ENCODE data around the gene SRP68.
"Not testable (repeated sequence)": the region's sequence is repeated elsewhere in the genome, so short reads cannot be mapped to it uniquely, and the experiment has no call there.

The SRP68 gene

DNA sequence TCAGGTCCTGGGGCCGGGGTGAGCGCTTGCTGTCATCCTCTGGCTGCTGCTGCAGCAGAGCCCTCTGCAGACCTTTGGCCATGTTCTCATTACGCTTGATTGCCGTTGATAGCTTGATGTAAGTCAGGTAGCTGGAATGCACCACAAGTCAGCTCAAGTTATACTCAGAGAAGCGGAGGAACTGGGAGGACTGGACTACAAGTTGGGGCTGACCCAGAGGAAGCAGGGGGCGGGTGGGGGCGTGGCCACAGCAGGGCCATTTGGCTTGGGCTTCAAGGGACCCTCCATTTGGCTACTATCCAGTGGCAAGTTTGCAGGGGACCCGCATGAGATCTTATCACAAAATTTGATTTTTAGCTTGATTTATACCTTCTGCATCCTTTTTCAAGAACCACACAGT lies 26.3 kb downstream of the SRP68 start:
- no peak for DNase-seq

DNA sequence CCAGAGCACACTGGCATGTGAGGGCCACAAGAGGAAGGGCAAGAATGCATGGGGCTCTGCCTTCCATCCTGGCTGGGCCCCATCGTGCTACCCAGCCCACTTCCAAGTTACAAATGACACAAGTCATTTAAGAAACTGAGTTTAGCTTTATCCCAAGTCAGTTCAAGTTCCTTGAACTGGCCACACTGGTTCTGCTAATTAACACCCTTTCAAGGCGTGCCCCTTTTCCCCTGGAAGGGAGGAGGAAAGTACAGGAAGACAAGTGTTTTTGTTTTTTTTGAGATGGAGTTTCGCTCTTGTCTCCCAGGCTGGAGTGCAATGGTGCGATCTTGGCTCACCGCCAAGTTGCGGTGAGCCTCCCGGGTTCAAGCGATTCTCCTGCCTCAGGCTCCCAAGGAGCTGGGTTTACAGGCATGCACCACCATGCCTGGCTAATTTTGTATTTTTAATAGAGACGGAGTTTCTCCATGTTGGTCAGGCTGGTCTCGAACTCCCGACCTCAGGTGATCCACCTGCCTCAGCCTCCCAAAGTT lies 27.8 kb downstream of the SRP68 start:
- not testable (repeated sequence) for DNase-seq

DNA sequence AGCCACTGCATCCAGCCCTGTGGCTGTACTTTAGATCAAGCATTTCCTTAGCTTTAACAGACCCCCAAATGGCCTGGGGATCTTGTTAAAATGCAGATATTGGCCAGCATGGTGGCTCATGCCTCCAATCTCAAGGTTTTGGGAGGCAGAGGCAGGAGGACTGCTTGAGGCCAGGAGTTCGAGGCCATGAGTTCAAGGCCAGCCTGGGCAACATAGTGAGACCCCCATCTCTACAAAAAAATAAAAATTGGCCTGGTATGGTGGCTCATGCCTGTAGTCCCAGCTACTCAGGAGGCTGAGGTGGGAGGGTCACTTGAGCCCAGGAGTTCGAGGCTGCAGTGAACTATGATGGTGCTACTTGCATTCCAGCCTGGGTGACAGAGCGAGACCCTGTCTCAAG lies 29.4 kb downstream of the SRP68 start:
- not testable (repeated sequence) for DNase-seq

DNA sequence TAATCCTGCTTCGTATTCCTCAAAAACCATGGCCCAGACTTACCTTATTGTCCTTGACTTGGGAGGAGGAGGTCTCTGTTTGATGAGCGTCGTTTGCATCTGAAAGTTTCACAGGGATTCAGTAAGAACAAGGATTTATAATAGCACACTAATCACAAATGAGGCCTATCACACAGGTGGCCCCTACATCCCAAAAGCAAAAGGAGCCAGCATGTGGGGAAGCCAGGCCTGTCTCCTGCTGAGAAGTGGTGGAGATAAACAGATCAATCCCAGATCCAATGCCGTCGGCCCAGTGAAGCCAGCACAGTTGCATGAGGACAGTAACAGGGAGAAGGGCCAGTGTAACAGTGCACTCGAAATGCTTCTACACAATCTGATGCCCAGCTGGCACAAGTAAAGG lies 31.9 kb downstream of the SRP68 start:
- no peak for DNase-seq

DNA sequence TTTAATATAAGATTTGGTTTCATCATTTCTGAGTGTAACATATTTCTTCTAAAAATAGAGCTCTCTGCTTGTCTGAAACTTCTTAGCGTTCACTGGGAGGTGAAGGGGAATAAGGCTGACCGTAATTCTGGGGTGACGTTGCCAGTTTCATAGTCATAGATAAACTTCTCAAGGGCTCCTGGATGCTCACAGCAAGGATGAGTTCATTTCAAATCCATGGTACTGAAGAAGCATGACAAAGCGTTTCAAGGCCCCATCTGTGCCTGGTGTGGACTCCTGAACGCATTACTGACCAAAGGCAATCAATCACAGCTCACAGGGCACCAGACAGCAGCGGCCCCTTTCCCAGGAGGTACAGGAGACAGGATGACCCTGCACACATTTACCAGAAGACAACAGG lies 33.2 kb downstream of the SRP68 start:
- DNase-seq, result no peak

DNA sequence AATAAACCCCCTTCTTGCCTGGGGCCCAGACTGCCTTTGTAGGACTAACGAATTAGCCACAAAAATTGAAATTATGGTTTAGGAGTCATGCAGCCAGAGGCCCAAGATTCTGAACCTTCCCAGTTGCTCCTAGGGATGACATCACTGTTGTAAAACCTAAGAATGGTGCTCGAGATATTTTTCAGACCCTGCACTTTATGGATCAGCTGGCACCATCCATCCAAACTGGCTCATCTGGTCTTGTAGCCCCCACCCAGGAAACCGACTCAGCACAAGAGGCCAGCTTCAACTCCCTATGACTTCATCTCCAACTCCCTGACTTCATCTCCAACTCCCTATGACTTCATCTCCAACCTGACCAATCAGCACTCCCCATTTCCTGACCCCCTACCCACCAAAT lies 34.3 kb downstream of the SRP68 start:
- DNase-seq, result no peak

DNA sequence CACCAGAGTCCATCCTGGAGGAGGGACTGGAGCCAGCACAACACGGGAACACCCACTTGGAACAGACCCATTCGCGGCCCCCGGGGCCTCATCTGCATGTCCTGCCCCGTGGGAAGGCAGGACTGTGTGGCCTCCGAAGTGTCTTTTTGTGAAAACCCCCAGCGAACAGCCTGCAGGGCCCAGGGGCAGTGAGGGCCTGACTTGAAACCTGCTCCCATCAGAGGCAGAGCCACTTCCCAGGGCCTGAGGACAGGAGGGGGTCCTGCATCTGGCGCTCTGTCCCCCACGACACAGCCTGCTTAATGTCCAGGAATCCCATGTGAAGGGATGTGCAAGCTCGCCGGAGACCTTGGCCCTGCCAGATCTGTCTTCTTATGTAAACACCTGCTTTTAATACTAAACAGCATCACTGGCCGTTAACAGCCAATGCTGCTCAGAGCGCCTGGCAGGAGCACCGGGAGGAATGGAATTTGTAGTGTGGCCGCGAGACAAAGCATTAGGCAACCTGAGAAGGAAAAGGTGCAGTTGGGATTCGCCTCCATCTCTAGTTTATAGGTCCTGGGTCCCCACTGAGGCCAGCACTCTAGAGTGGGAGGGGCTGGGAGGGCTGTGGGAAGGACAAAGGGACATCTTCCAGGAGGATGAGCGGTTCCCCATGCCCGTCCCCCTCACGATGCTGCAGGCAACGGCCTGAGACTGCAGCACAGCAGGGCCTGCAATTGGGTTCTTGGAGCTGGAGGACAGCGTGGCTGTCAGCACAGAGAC lies 35.6 kb downstream of the SRP68 start:
- no peak for DNase-seq

DNA sequence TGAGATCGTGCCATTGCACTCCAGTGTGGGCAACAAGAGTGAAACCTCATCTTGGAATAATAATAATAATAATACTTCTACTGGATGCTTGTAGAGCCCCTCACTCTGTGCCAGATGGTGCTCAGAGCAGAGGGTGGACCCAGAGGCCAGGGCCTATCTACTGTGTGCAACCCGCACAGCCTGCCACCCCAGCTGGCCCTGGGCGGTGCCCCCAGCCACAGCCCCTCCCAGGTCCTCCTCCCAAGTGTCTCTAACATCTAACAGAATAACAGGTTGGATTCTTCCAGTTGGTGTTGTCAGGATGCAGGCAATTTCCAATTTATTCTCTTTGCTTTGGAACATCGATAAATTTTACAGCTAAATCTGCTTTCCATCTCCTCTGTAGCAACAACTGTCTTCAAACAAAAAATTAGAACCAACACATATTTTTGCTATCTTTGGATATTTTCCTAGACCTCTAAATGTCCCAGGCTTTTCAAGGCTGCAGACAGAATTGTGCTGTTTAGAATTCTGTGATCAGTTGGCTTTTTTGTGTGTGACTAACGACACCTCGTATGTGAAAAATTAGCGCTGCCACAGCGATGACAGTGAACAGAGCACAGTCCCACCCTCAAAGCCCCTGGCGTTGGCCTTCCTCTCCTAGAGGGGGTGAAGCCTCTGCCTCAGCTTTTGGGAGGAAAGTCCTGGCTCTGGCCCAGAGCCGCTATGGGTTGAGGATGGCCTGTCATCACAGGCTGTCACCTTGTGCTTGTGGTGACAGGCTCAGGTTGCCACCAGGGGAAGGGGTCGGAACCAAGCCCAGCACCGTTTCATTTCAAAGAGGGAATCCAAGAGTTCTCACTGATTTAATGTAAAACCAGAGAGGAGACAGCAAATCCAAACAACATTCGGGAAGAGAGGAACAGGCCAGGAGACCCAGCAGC lies 37.6 kb downstream of the SRP68 start:
- DNase-seq, result no peak

DNA sequence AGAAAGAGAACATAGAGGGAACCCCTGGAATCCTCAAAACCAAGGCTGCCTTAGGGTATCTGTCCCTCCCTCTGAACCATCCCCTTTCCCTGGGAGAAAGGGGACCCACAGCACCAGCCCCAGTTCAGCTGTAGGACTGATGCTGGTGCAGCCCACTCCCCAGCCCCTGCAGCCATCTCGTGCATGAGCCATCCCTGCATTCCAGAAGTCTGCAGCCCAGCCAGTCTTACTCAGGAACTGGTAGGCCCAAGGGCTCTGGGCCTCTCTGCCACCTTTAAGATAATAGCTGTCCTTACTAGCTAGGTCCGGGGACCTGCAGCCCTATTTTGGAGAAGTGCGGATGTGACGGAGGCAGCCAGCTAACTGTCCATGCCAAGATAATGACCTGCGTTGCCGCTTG lies 39.2 kb downstream of the SRP68 start:
- DNase-seq, result no peak

DNA sequence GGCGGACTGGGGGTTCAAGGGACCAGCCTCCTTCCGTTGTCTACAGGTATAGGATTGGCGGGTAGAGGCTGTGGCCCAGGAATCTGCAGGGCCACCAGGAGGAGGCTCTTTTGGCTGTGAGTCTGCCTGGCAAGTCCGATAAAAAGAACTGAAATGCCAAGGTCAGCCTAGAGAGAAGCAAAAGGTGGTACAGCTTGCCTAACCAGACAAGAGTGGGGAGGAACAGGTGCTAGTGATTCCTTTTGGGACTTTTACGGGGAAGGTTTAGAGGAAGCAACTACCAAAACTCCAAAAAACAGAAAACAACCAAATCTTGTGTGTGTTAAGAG lies 39.6 kb downstream of the SRP68 start:
- DNase-seq, result no peak

DNA sequence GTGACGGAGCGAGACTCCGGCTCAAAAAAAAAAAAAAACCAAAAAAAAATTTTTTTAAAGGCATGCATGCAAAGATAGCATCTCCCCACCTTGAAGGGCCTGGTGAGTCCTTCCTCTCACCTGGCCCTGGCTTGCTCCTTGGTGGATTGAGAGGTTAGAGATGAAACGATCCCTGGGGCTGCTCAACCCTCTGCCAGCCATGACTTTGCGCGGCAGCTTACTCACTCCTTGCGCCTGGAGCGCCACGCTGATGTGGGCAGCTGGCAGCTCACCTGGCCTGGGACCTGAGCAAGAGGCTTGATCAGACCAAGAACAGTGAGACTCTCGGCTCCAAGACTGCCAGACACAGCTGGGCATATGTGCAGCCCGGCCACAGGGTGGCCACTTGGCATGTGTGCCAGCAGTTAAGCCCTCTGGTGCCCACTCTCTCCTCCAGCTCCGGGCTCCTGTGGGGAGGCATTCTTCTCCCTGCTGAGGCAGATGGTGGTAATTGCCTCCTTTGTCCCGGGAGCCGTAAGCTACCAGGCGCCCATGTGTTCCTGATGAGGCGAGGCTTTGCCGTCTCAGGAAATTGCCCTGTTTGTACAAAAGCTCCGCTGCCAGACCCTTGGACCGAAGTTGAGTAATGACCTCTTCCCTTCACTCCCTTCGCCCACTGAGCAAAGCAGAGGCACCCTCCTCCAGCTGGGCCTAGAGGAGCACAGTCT lies 40.1 kb downstream of the SRP68 start:
- DNase-seq, result peak in 1 of 56 donors; percentile 17

DNA sequence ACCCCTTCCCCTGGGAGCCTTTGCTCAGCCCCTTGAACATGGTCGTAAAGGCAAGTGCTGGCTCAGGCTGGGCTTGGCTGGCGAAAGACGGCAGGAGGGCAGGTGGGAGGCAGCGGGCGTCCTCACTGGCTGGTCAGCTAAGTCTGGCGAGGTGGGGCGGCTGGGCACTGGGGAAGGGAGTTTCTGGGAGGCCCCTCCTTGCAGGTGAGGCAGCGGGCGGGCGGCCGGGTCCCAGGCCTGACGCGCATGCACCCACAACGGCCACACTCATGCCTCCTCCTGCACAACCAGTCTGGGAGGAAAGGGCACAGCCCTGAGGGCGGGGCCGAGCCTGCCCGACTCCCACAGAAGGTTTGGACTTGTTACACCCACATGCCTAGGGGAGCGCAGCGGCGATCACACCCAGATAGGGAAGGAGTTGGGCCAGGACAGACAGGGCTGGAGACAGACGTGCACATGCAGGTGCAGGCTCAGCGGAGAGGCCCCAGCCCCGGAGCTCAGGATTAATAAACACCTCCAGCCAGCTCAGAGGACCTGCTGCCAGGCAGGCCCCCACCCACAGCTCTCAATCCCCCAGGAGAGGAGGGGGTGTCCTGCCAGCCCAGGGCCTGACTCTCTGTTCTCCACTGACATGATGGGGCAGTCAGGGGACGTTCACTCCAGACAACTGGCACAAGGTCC lies 45.0 kb downstream of the SRP68 start, which contains the start of gene EVPL:
Gene EVPL (minus strand): TSS at position 148 of the 681 bp plus-strand sequence. CDS start 108 bp downstream, at position 40.
- no peak for DNase-seq

DNA sequence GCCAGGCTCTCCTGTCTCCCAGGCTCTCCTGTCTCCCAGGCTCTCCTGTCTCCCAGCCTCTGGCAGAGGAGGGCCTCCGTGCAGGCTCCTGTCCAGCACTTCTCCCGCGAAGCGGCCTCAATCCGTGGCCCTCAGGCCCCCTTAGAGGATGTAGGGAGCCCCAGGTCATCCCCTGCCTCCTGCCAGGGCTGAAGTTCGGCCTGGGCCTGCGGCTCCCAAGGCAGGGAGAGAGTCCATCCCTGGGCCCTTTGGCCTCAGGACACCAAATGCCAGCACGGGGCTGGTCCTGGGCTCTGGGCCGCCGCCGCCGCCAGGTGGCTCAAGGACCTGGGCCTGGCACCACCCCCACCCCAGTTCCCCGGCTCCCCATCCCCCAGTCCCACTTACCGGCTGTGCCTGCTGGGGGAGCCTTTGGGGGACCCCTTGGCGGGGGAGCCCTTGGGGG lies 45.6 kb downstream of the SRP68 start:
- no peak for DNase-seq

DNA sequence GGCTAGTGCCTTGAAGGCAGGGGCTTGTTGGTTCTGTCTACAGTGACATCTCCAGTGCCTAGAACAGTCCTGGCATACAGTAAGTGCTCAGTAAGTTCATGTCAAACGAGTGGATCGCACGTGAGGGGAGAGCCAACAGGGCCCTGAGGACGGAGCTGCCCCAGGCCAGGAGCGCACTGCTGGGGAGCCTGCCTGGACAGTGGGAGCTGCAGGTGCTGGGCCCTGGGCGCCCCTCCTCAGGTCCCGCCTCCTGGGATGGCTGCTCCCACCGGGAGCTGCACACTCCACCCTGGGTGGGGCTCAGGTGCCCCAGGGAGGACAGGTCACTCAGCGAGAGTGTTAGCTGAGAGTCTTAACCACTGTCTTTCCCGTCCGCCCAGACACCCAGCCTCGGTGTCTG lies 47.0 kb downstream of the SRP68 start:
- no peak for DNase-seq

DNA sequence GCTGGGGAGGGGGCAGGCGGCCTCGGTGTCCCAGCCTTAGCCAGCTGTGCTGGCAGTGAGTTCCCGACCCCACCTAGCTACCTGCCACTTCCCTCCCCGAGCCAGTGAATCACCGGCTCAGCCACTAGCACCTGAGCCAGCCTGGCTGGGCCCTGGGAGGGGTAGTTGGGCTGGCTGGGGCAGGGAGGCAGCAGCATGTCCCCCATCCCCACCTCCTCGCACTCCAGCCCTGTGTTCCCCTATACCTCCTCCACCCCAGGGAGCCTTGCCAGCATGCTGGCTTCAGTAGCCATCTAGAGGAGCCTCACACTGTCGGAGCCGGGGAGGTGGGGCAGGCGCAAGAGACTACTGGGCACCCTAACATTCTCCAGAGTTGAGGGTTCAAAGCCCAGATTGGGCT lies 48.0 kb downstream of the SRP68 start:
- no peak for DNase-seq

DNA sequence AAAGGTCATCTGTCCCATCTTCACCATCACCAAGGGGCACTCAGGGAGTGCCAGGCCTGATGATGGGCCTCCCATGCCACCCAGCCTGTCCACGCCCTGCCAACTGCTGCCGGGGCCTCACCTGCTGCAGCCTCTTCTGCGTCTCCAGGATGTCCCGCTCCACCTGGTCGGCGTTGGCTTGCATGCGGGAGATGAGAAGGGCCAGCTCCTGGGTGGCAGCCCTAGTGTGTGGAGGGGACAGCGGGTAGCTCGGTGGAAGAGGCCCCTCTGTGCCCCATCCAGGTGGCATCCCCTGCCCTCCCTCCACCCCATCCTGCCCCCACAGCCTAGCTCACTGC lies 48.4 kb downstream of the SRP68 start:
- no peak for DNase-seq

DNA sequence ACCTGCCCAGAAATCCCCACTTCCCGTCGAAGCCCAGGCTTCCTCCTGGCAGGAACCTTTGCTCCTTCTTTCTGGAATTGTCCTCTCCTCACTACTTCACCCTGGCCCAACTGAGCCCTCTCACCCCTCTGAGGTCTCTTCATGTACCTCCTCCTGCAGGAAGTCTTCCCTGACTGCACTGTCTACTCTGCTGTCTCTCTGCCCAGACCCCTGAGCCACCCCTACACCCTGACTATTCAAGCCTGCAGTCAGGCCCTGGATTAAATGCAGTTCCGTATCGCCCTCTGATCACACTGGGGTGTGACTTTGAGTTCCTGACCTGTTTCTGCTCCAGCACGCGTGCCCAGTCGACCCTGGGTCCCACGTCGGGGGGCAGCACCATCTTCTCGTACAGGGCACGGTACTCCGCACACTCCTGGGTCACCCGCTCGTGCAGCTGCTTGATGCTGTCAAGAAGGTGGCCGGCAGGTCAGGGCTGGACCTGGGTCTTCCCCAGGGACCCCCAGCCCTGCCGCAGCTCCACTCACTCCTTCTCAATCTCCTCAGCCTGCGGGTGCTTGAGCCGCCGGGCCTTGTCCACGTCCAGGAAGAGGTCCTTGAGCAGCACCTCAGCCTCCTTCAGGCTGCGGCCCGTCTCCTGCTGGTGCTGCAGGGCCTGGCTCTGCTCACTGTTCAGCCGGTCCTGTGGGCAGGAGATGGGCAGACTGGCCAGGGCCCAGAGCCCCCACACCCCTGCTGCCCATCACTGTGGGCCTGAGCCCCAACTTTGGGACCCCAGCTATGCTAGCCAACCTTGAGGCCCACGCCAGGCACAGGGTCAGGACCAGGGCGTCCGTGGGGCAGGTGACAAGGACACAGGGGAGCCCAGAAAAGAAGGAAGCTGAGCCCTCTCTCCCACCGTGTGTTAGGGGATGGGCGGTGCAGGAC lies 49.1 kb downstream of the SRP68 start:
- DNase-seq, result no peak

DNA sequence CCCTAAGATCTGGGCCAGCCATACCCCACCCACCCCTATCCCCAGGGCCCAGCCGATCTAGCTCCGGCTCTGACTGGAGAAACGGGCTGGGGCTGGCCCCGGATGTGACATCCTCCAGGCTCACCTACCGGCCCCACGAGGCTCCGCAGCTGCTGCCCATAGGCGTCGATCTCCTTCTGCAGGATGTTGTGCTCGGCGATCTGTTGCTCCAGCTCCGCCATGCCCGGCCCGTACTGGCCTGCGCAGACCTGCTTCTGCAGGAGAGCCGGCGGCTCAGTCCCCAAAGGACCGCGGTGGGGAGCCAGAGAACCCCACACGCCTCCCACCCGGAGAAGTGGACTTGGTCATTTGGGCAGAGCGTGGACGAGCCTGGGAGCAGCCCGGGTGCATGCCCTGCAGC lies 50.0 kb downstream of the SRP68 start:
- DNase-seq, result no peak

DNA sequence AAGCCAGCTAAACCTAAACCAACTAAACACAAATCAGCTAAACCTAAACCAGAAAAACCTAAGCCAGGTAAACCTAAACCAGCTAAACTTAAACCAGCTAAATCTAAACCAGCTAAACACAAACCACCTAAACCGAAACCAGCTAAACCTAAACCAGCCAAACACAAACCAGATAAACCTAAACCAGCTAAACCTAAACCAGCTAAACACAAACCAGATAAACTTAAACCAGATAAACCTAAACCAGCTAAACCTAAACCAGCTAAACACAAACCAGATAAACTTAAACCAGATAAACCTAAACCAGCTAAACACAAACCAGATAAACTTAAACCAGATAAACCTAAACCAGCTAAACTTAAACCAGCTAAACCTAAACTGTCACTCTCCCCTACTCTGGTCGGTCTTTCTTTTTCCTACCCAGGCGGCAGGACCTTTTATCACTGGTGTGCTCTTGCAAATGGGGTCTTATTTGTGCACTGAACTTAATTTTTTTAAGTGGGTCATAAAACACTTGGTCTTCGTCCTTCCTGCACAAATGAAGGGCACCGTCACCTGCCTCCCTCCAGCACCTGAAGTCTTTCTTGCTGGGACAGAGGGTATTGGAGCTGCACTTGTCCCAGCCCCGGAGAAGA lies 52.4 kb downstream of the SRP68 start:
- no peak for DNase-seq

DNA sequence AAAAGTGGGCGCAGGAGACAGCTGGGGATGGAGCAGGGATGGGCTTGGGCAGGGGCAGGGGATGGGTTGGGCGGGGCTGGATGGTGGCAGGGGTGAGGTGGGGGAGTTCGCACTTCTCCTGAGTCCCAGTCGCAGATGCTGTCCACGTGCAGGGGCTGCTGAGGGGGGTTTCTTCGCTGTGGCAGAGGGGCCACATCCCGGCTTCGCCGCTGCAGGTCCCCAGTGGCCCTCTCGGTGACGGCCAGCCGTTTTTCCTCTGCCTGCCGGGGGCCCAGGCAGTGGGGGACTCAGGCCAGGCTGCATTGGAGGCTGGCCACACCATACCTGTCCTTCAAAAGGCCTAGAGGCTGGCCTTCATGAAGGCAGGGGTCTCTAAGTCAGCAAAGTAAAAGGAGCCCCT lies 53.5 kb downstream of the SRP68 start:
- DNase-seq, result no peak

Measured in amygdala (tissue), 56 donors.